GM12801 (cell line): Measurements from ENCODE around the gene TMEM139.

Experiments used
- TF ChIP-seq, protein P1 (sequence below): IDR thresholded peaks from one replicate; pipeline ENCODE4 v1.5.1; 2011; ENCODE audit warnings: control low read depth; ENCODE audit not compliant: insufficient read length; ENCODE audit errors: extremely low read depth

The TMEM139 gene

DNA sequence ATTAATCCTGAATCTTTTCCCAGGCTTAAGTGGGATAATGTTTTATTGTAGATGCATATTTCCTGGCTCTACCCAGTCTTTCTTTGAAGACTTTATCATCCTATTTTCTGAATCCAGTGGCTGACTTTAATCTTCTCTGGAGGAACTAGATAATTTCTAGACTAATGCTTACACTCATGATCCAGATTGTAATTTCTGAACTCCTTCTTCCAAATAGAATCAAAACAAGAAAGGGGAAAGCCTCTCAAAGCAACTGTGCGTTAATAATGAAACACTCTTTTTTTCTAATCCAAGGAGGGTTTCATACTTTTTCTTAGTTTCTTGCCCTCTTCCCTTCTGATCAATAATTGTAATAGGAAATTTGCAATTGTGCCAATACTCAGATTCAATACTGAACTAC lies 13.5 kb upstream of the TMEM139 start:
- TF ChIP-seq, protein P1, sequence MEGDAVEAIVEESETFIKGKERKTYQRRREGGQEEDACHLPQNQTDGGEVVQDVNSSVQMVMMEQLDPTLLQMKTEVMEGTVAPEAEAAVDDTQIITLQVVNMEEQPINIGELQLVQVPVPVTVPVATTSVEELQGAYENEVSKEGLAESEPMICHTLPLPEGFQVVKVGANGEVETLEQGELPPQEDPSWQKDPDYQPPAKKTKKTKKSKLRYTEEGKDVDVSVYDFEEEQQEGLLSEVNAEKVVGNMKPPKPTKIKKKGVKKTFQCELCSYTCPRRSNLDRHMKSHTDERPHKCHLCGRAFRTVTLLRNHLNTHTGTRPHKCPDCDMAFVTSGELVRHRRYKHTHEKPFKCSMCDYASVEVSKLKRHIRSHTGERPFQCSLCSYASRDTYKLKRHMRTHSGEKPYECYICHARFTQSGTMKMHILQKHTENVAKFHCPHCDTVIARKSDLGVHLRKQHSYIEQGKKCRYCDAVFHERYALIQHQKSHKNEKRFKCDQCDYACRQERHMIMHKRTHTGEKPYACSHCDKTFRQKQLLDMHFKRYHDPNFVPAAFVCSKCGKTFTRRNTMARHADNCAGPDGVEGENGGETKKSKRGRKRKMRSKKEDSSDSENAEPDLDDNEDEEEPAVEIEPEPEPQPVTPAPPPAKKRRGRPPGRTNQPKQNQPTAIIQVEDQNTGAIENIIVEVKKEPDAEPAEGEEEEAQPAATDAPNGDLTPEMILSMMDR, result no peak

GRCh38 chr7:143272871-143273270 lies 11.9 kb upstream of the TMEM139 start:
- TF ChIP-seq, protein P1, result no peak

- TF ChIP-seq, protein P1, result no peak
Measured at GRCh38 chr7:143279186-143280098, 5.3 kb upstream of the TMEM139 start.

DNA sequence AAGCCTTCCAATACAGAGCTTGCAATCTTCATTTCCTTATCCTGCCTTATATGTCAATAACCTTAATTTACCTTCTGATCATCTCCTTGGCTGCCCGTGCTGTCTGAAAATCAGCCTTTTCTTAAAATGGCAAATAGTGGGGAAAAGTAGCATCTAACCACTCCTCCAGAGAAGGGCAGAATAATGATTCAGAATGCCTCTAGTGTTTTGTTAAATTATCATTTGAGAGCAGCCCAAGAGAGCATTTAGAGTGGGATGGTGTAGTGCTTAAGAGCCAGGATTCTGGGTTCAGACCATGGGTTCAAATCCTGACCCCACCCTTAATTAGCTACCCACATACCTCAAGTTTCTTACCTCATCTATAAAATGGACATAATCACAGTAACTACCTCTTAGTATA lies 4.6 kb upstream of the TMEM139 start:
- TF ChIP-seq, protein P1, result no peak

GRCh38 chr7:143280566-143280965 lies 4.2 kb upstream of the TMEM139 start:
- TF ChIP-seq, protein P1, result no peak

DNA sequence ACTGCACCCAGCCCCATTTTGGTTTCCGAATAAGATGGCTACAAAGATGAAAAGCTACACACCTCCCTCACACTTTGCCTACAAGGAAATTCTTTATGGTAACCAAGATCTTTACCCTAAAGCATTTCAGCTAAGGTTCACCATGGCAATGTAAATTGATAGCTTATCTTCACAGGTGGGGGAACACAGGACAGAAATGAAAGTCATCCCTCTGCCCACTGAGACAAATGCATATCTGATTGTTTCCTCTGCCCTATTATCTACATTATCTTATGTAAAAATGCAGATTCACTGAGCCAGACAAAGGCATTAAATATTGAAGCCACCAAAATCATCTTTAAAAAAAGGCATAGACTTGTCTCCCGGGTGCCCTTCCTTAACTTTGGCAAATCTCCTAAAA lies 3.2 kb upstream of the TMEM139 start:
- TF ChIP-seq, protein P1, result no peak

DNA sequence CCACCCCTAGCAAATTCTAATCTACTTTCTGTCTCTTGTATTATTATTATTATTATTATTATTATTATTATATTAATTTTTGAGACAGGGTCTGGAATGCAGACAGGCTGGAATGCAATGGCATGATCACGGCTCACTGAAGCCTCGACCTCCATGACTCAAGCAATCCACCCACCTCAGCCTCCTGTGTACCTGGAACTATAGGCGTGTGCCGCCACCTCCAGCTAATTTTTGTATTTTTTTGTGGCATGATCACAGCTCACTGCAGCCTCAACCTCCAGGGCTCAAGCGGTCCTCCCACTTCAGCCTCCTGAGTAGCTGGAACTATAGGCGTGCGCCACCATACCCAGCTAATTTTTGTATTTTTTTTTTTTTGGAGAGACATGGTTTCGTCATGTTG lies 2.6 kb upstream of the TMEM139 start:
- TF ChIP-seq, protein P1, result no peak
